ENCODE data around the gene TTC9C.
A peak's percentile ranks its signal among the peaks of the same experiment; 100 is the strongest.
"Not testable (repeated sequence)": the region's sequence is repeated elsewhere in the genome, so short reads cannot be mapped to it uniquely, and the experiment has no call there.

The TTC9C gene

GRCh38 chr11:62728171-62728988 is at the start of gene TTC9C:
Gene TTC9C, plus strand, starts transcription at chr11:62728486. Its CDS starts 363 bp downstream, at chr11:62728849.
- DNase-seq, result peak; percentile 94

GRCh38 chr11:62678770-62679696 is 49.3 kb upstream of the TTC9C start, which contains the start of gene UBXN1:
Gene UBXN1, minus strand, starts transcription at chr11:62679073. Its CDS starts 150 bp downstream, at chr11:62678923.
- DNase-seq, result peak; percentile 96

- peak; percentile 50 for DNase-seq
Observed at GRCh38 chr11:62680825-62681240, 47.5 kb upstream of the TTC9C start.

- no peak for DNase-seq
Observed at GRCh38 chr11:62682518-62682917, 45.8 kb upstream of the TTC9C start.

- DNase-seq, result no peak
Observed at GRCh38 chr11:62687508-62688396, 40.5 kb upstream of the TTC9C start.

- no peak for DNase-seq
Observed at GRCh38 chr11:62688491-62688890, 39.8 kb upstream of the TTC9C start.

GRCh38 chr11:62689421-62690183 is 38.7 kb upstream of the TTC9C start, which contains the start of gene LRRN4CL:
Gene LRRN4CL, minus strand, starts transcription at chr11:62689530. Its CDS starts 1,022 bp downstream, at chr11:62688508.
- DNase-seq, result peak; percentile 89

- DNase-seq, result not testable (repeated sequence)
Observed at GRCh38 chr11:62693624-62694023, 34.7 kb upstream of the TTC9C start.

- DNase-seq, result peak; percentile 82
Observed at GRCh38 chr11:62694455-62695167, 33.7 kb upstream of the TTC9C start.

GRCh38 chr11:62702246-62702645 is 26.0 kb upstream of the TTC9C start:
- DNase-seq, result no peak

GRCh38 chr11:62703921-62704320 is 24.4 kb upstream of the TTC9C start:
- DNase-seq, result not testable (repeated sequence)

- DNase-seq, result no peak
Observed at GRCh38 chr11:62705413-62705812, 22.9 kb upstream of the TTC9C start.

- peak; percentile 96 for DNase-seq
Observed at GRCh38 chr11:62705880-62706849, 22.1 kb upstream of the TTC9C start.

GRCh38 chr11:62706850-62707247 is 21.4 kb upstream of the TTC9C start:
- no peak for DNase-seq

GRCh38 chr11:62707277-62707861 is 20.9 kb upstream of the TTC9C start, which contains the start of the genes BSCL2 and GNG3:
Gene BSCL2, minus strand, starts transcription at chr11:62707424. Its CDS starts 229 bp downstream, at chr11:62707195.
Gene GNG3, plus strand, starts transcription at chr11:62707676. Its CDS starts 620 bp downstream, at chr11:62708296.
- peak; percentile 54 for DNase-seq

- DNase-seq, result no peak
Observed at GRCh38 chr11:62708392-62708791, 19.9 kb upstream of the TTC9C start.

- DNase-seq, result peak; percentile 53
Observed at GRCh38 chr11:62708793-62709192, 19.5 kb upstream of the TTC9C start.

- peak; percentile 98 for DNase-seq
Observed at GRCh38 chr11:62709247-62710000, 18.9 kb upstream of the TTC9C start.
